Measurements from ENCODE around the gene VWA5A. TPM values are rescaled to one million over a fixed set of nuclear protein-coding genes. Genes with fewer than 3 reads are reported as not detected.
"Not testable (repeated sequence)": the region's sequence is repeated elsewhere in the genome, so short reads cannot be mapped to it uniquely, and the experiment has no call there.

VWA5A gene
- total and polyA plus RNA-seq, 9 donors, result 9.9 to 27.5 (median 16.7) TPM

DNA sequence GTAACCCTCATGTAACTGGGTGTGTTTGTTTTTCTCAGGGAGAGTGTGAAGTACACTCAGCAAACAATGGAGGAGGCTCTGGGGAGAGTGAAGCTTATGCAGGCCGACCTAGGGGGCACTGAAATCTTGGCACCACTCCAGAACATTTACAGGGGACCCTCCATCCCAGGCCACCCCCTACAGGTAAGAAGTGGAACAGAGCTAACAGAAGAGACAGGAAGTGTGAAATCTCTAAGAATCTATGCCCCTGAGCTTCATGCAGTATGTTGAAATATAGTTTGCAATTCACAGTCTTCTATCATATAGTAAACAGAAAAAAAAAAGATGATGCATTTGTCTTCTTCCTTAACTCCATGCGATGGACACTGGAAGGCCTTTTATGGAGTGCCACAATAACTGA lies 8.4 kb downstream of the VWA5A start:
- H3K27me3 ChIP-seq, result no peaks in the 10 kb centered on the region
- no peaks in the 10 kb centered on the region for H3K36me3 ChIP-seq
- DNase-seq, result no peak
- intact Hi-C loops (cut with DNase I), result no loop called here
- no peaks in the 10 kb centered on the region for H3K9me3 ChIP-seq
- TF ChIP-seq POLR2A (IDR thresholded peaks at IDR 0.05), result no peak
- no peak overlapping the region for H3K27ac ChIP-seq
- 50 to 60% (median 58%) methylated on average over 2 of the region's 2 CpGs for WGBS, 3 donors
- H3K4me3 ChIP-seq, result no peak overlapping the region
- H3K4me1 ChIP-seq (ENCODE audit: insufficient read depth), result no peaks in the 10 kb centered on the region

DNA sequence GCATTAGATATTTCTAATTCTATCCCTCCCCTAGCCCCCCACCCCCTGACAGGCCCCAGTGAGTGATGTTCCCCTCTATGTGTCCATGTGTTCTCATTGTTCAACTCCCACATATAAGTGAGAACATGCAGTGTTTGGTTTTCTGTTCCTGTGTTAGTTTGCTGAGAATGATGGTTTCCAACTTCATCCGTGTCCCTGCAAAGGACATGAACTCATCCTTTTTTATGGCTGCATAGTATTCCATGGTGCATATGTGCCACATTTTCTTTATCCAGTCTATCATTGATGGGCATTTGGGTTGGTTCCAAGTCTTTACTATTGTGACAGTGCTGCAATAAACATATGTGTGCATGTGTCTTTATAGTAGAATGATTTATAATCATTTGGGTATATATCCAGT lies 11.9 kb downstream of the VWA5A start:
- H3K4me1 ChIP-seq (ENCODE audit: insufficient read depth); H3K36me3 ChIP-seq; H3K27me3 ChIP-seq; H3K27ac ChIP-seq; H3K4me3 ChIP-seq; H3K9me3 ChIP-seq; DNase-seq; intact Hi-C loops (cut with DNase I): not testable (repeated sequence)
- WGBS, 3 donors, result 85 to 100% (median 100%) methylated on average over 1 of the region's 1 CpG

DNA sequence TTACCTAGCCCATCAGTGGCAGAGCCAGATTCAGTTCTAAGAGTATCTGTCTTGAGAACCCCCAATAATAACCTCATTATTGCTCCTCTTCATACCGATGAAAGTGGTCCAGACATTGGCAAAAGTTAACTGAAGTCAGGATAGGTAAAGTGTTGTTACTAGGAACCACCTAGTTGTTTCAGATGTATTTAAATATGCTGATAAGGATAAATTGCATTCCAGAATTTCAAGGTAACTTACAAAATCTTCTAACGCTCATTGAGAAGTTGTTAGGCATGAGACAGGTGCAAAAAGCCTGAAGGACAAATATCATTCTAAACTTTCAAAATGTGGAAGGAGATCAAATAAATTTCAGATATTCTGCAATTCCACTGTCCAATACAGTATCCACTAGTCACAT lies 27.8 kb downstream of the VWA5A start:
- Histone ChIP-seq H3K4me1 (ENCODE audit: insufficient read depth) (no peaks in the 10 kb centered on the region), H3K27me3 (no peaks in the 10 kb centered on the region), H3K27ac (no peak overlapping the region), H3K9me3 (no peaks in the 10 kb centered on the region), H3K36me3 (no peaks in the 10 kb centered on the region), H3K4me3 (no peak overlapping the region)
- no peak for TF ChIP-seq POLR2A (IDR thresholded peaks at IDR 0.05)
- TF ChIP-seq, protein P1, sequence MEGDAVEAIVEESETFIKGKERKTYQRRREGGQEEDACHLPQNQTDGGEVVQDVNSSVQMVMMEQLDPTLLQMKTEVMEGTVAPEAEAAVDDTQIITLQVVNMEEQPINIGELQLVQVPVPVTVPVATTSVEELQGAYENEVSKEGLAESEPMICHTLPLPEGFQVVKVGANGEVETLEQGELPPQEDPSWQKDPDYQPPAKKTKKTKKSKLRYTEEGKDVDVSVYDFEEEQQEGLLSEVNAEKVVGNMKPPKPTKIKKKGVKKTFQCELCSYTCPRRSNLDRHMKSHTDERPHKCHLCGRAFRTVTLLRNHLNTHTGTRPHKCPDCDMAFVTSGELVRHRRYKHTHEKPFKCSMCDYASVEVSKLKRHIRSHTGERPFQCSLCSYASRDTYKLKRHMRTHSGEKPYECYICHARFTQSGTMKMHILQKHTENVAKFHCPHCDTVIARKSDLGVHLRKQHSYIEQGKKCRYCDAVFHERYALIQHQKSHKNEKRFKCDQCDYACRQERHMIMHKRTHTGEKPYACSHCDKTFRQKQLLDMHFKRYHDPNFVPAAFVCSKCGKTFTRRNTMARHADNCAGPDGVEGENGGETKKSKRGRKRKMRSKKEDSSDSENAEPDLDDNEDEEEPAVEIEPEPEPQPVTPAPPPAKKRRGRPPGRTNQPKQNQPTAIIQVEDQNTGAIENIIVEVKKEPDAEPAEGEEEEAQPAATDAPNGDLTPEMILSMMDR (IDR thresholded peaks at IDR 0.05), result no peak
- TF ChIP-seq EP300 (IDR thresholded peaks at IDR 0.05), result no peak
- DNase-seq, result no peak
- WGBS, 3 donors, result 92 to 96% (median 92%) methylated on average over 2 of the region's 2 CpGs
- intact Hi-C loops (cut with DNase I), result no loop called here

DNA sequence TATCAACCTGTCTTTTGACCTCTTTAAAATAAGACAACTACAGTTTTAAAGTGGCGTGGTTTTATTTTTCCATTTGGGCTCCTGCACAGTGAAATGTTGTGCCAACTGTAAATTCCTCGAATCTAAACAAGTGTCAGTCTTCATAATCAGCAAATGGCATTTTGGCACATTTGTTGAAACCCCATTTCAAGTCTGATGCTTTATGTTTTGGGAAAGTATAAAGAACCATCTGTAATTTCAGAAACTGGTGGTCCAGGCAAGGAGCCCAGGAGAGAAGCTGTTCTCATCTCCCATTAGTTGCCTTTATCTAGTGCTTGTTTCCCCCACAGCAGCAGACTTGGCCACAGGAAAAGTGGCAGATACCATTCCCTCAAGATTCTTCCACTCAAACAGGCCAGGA lies 32.7 kb downstream of the VWA5A start:
- no peak overlapping the region for H3K27ac ChIP-seq
- DNase-seq, result no peak
- H3K4me1 ChIP-seq (ENCODE audit: insufficient read depth), result no peaks in the 10 kb centered on the region
- intact Hi-C loops (cut with DNase I), result no loop called here
- H3K9me3 ChIP-seq, result no peaks in the 10 kb centered on the region
- H3K36me3 ChIP-seq, result no peaks in the 10 kb centered on the region
- no peak overlapping the region for H3K4me3 ChIP-seq
- 44 to 72% (median 62%) methylated on average over 2 of the region's 2 CpGs for WGBS, 3 donors
- TF ChIP-seq, protein P1 (IDR thresholded peaks at IDR 0.05), result no peak
- TF ChIP-seq EP300 (IDR thresholded peaks at IDR 0.05), result no peak
- TF ChIP-seq POLR2A (IDR thresholded peaks at IDR 0.05), result no peak
- no peaks in the 10 kb centered on the region for H3K27me3 ChIP-seq

DNA sequence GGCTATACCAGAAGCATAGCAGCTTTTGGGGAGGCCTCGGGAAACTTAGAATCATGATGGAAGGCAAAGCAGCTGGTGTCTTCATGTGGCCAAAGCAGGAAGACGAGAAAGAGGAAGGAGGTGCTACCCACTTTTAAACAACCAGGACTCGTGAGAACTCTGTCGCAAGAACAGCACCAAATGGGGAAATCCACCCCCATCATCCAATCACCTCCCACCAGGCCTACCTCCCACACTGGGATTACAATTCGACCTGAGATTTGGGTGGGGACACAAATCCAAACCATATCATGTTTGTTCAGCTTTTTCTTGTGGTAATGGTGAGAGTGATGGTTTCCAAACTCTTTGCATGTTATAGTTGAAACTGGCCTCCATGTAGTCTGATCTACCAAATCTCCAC lies 35.4 kb downstream of the VWA5A start:
- no peak for DNase-seq
- Histone ChIP-seq H3K36me3 (no peaks in the 10 kb centered on the region), H3K27me3 (no peaks in the 10 kb centered on the region), H3K4me3 (no peak overlapping the region), H3K9me3 (no peaks in the 10 kb centered on the region), H3K27ac (no peak overlapping the region), H3K4me1 (ENCODE audit: insufficient read depth) (no peaks in the 10 kb centered on the region)
- 76 to 82% (median 81%) methylated on average over 5 of the region's 5 CpGs for WGBS, 3 donors
- intact Hi-C loops (cut with DNase I), result no loop called here
- TF ChIP-seq EP300 (IDR thresholded peaks at IDR 0.05) (no peak), POLR2A (IDR thresholded peaks at IDR 0.05) (no peak)
- TF ChIP-seq, protein P1 (IDR thresholded peaks at IDR 0.05), result no peak
